Heart right ventricle (tissue), 16 donors: ENCODE measurements around the gene SLC39A12. TPM values are rescaled to one million over a fixed set of nuclear protein-coding genes. Genes with fewer than 3 reads are reported as not detected.

ENCODE experiments used
- ATAC-seq, 8 donors: fragments of 200-7000 bp; cut with Tn5 transposase; one replicate each; pipeline ENCODE4 v1.9.1; 2020; ENCODE audit warnings: mild to moderate bottlenecking in 8 of 8, moderate library complexity in 8 of 8, moderate number of reproducible peaks in 1 of 8
- DNase-seq, 2 donors: peaks; one replicate each; pipeline ENCODE4 v3.0.0-alpha.2; 2020
- H3K27ac ChIP-seq, 10 donors: fragments of 200-600 bp; sonication (generic) in 2 of 10; one replicate each; pipeline versions ENCODE4 v1.5.0 to v1.8.0; 2020 to 2022; ENCODE audit warnings: mild to moderate bottlenecking in 3 of 10
- H3K27me3 ChIP-seq, 7 donors: fragments of 200-600 bp; one replicate each; pipeline ENCODE4 v1.8.0; 2021 to 2022; ENCODE audit warnings: mild to moderate bottlenecking in 2 of 7
- H3K36me3 ChIP-seq, 9 donors: fragments of 200-600 bp; sonication (generic) in 1 of 9; one replicate each; pipeline versions ENCODE4 v1.5.0 to v1.8.0; 2020 to 2022; ENCODE audit warnings: mild to moderate bottlenecking in 2 of 9
- H3K4me1 ChIP-seq, 9 donors: fragments of 200-600 bp; sonication (generic) in 1 of 9; one replicate each; pipeline versions ENCODE4 v1.5.0 to v1.8.0; 2020 to 2022; ENCODE audit warnings: mild to moderate bottlenecking in 4 of 9
- H3K4me3 ChIP-seq, 10 donors: fragments of 200-600 bp; sonication (generic) in 2 of 10; one replicate each; pipeline versions ENCODE4 v1.5.0 to v1.8.0; 2020 to 2022; ENCODE audit warnings: mild to moderate bottlenecking in 7 of 10, moderate library complexity in 2 of 10
- H3K9me3 ChIP-seq, 11 donors: fragments of 200-600 bp in 10 of 11; sonication (generic) in 2 of 11; one replicate each; pipeline versions ENCODE4 v1.5.0 to v1.8.0; 2013 to 2022; ENCODE audit warnings: mild to moderate bottlenecking in 2 of 11, control low read depth in 1 of 11, moderate library complexity in 1 of 11
- WGBS, 2 donors: extraction: QIAGEN DNeasy Blood & Tissue Kit; methylation state at CpG; one replicate each; pipeline ENCODE4 v1.1.7; 2013; ENCODE audit warnings: inconsistent platforms in 1 of 2; 5-methylcytosine and 5-hydroxymethylcytosine counted together
- intact Hi-C, 10 donors: fragments of 100-400 bp; cut with DNase I; formaldehyde crosslinking; loops; one replicate each; pipeline versions ENCODE4 v1.11.1 to v1.14.2; 2022
- polyA plus RNA-seq, 2 donors: library from polyadenylated mRNA; stranded (reverse); fragments of 200-250 nt; gene quantifications; one replicate each; pipeline ENCODE4 v1.2.3, GENCODE V29; 2013
- total RNA-seq, 10 donors: library from RNA; stranded (reverse); fragmentation: NEBNext Ultra II Directional in 3 of 10; extraction: Animal tissue kit (Norgen Biotek cat#: 25700) in 3 of 10; gene quantifications; one replicate each; pipeline versions ENCODE4 v1.2.1 to v1.2.4, GENCODE V29; 2021 to 2023
- TF ChIP-seq, protein P1 (sequence below), 9 donors: fragments of 200-600 bp; sonication (generic) in 2 of 9; IDR thresholded peaks; one replicate each; pipeline versions ENCODE4 v1.5.0 to v1.8.0; 2021 to 2022; ENCODE audit warnings: antibody characterized with exemption in 9 of 9, mild to moderate bottlenecking in 5 of 9, moderate library complexity in 1 of 9
- donor health status: Arrhythmogenic right ventricular cardiomyopathy.
- donor health status: ischemic (EF 13 %, LVEDD 7.1; RV severe dilation, severe dysfunction).
- donor health status: healthy with polysubstance abuse.
- donor health status: DM: no; HTN: yes; CAD: no.
- donor health status: DM: no; HTN: no; CAD: no.
- donor health status: ischemic (EF 25% LVEDD 6.9; RV normal size, moderate dysfunction).
- donor health status: ischemic (EF 25% LVEDD 5.7; RV mildly dilated, moderate dysfunction).
- donor health status: healthy.
- donor health status: DM: yes; HTN: yes; CAD: no.
- donor health status: Ischemic cardiomyopathy.
- donor health status: ischemic (EF 35%, LVEDD 5.7; RV mildly dilated, moderate dysfunction).
- donor health status: nonischemic (EF 11% LVEDD 7.7; RV severe dilation, severe dysfunction).
- donor health status: DM: yes; HTN: yes; CAD: no.
- donor health status: PGD.
- donor health status: ischemic (EF 29% LVEDD 5.4; RV normal size, mild dysfunction).
- donor health status: nonischemic (EF 23%, LVEDD 6.1; RV moderate dilation, normal function).

The SLC39A12 gene
- total and polyA plus RNA-seq, 12 donors = 0.01 to 0.08 TPM; not detected in 10

GRCh38 chr10:18005781-18006456, 54.2 kb downstream of the SLC39A12 start:
- peak overlapping the region in 3 of 10 donors; percentile 6 to 17 (median 15) for H3K4me3 ChIP-seq
- no peaks in the 10 kb centered on the region for H3K9me3 ChIP-seq
- peak overlapping the region in 8 of 10 donors; percentile 5 to 53 (median 25) for H3K27ac ChIP-seq
- ATAC-seq (peak in 4 of 8 donors; percentile 28 to 65 (median 52)), DNase-seq (peak in 1 of 2 donors; percentile 26)
- peaks cover 0 to 24% (median 0%) of the 10 kb centered on the region in 9 donors for H3K4me1 ChIP-seq
- no peaks in the 10 kb centered on the region for H3K27me3 ChIP-seq
- intact Hi-C loops = no loop called here
- WGBS, 2 donors = 30 to 43% methylated on average over 6 of the region's 6 CpGs
- TF ChIP-seq, protein P1, sequence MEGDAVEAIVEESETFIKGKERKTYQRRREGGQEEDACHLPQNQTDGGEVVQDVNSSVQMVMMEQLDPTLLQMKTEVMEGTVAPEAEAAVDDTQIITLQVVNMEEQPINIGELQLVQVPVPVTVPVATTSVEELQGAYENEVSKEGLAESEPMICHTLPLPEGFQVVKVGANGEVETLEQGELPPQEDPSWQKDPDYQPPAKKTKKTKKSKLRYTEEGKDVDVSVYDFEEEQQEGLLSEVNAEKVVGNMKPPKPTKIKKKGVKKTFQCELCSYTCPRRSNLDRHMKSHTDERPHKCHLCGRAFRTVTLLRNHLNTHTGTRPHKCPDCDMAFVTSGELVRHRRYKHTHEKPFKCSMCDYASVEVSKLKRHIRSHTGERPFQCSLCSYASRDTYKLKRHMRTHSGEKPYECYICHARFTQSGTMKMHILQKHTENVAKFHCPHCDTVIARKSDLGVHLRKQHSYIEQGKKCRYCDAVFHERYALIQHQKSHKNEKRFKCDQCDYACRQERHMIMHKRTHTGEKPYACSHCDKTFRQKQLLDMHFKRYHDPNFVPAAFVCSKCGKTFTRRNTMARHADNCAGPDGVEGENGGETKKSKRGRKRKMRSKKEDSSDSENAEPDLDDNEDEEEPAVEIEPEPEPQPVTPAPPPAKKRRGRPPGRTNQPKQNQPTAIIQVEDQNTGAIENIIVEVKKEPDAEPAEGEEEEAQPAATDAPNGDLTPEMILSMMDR (IDR thresholded peaks at IDR 0.05) = no peak
- no peaks in the 10 kb centered on the region for H3K36me3 ChIP-seq

GRCh38 chr10:18008986-18009385, 57.3 kb downstream of the SLC39A12 start:
- Histone ChIP-seq H3K4me3 (no peak overlapping the region), H3K36me3 (no peaks in the 10 kb centered on the region), H3K4me1 (peaks cover 0 to 24% (median 0%) of the 10 kb centered on the region in 9 donors), H3K9me3 (no peaks in the 10 kb centered on the region), H3K27ac (no peak overlapping the region), H3K27me3 (no peaks in the 10 kb centered on the region)
- ATAC-seq (no peak), DNase-seq (peak in 1 of 2 donors; percentile 16)
- TF ChIP-seq, protein P1 (IDR thresholded peaks at IDR 0.05) = no peak
- intact Hi-C loops = no loop called here
- 45 to 55% methylated on average over 1 of the region's 1 CpG for WGBS, 2 donors

GRCh38 chr10:18010050-18010449, 58.3 kb downstream of the SLC39A12 start:
- no peak for ATAC-seq
- no peaks in the 10 kb centered on the region for H3K36me3 ChIP-seq
- H3K4me1 ChIP-seq = peaks cover 0 to 23% (median 0%) of the 10 kb centered on the region in 9 donors
- no peak for DNase-seq
- H3K4me3 ChIP-seq = no peak overlapping the region
- 69 to 81% methylated on average over 2 of the region's 2 CpGs for WGBS, 2 donors
- intact Hi-C loops = no loop called here
- no peaks in the 10 kb centered on the region for H3K27me3 ChIP-seq
- no peak overlapping the region for H3K27ac ChIP-seq
- H3K9me3 ChIP-seq = no peaks in the 10 kb centered on the region
- TF ChIP-seq, protein P1 (IDR thresholded peaks at IDR 0.05) = no peak

DNA sequence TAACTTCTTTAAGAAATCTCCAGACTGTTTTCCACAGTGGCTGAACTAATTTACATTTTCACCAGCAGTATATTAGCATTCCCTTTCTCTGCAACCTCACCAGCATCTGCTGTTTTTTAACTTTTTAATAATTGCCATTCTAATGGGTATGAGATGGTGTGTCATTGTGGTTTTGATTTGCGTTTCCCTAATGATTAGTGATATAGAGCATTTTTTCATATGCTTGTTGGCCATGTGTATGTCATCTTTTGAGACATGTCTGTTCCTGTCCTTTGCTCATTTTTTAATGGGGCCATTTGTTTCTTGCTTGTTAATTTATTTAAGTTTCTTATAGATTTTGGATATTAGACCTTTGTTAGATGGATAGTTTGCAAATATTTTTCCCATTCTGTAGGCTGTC, 68.8 kb downstream of the SLC39A12 start:
- no peak for ATAC-seq
- no peaks in the 10 kb centered on the region for H3K4me1 ChIP-seq
- no peaks in the 10 kb centered on the region for H3K36me3 ChIP-seq
- no peak overlapping the region for H3K4me3 ChIP-seq
- 89 to 94% methylated on average over 1 of the region's 1 CpG for WGBS, 2 donors
- intact Hi-C loops = loop anchor here in 1 of 10 donors (2.0 kb wide), 1 partner anchor 22 kb away; no protein-coding TSS in a partner anchor
- no peak overlapping the region for H3K27ac ChIP-seq
- TF ChIP-seq, protein P1 (IDR thresholded peaks at IDR 0.05) = no peak
- H3K27me3 ChIP-seq = no peaks in the 10 kb centered on the region
- H3K9me3 ChIP-seq = peaks cover 0 to 49% (median 10%) of the 10 kb centered on the region in 11 donors
- no peak for DNase-seq
